Measurements from ENCODE around the gene RAB11FIP3.
"Not testable (repeated sequence)": the region's sequence is repeated elsewhere in the genome, so short reads cannot be mapped to it uniquely, and the experiment has no call there.

The RAB11FIP3 gene

GRCh38 chr16:457732-458400, 32.4 kb downstream of the RAB11FIP3 start:
- no peak overlapping the region for H3K4me3 Mint-ChIP-seq
- H3K4me1 Mint-ChIP-seq (ENCODE audit: low read depth): peaks cover 6% of the 10 kb centered on the region
- no peaks in the 10 kb centered on the region for H3K9me3 Mint-ChIP-seq
- no peak for DNase-seq
- no peaks in the 10 kb centered on the region for H3K27me3 Mint-ChIP-seq
- peaks cover 15% of the 10 kb centered on the region for H3K36me3 Mint-ChIP-seq (ENCODE audit: low read depth)
- peak overlapping the region; percentile 44 for H3K27ac Mint-ChIP-seq

GRCh38 chr16:459761-460160, 34.3 kb downstream of the RAB11FIP3 start:
- H3K36me3 Mint-ChIP-seq (ENCODE audit: low read depth): peaks cover 24% of the 10 kb centered on the region
- no peak for DNase-seq
- no peaks in the 10 kb centered on the region for H3K4me1 Mint-ChIP-seq (ENCODE audit: low read depth)
- H3K27ac Mint-ChIP-seq: no peak overlapping the region
- no peaks in the 10 kb centered on the region for H3K9me3 Mint-ChIP-seq
- no peak overlapping the region for H3K4me3 Mint-ChIP-seq
- no peaks in the 10 kb centered on the region for H3K27me3 Mint-ChIP-seq

- Mint-ChIP-seq H3K4me3 (no peak overlapping the region), H3K4me1 (ENCODE audit: low read depth) (no peaks in the 10 kb centered on the region), H3K9me3 (no peaks in the 10 kb centered on the region), H3K27me3 (no peaks in the 10 kb centered on the region), H3K27ac (no peak overlapping the region), H3K36me3 (ENCODE audit: low read depth) (peaks cover 24% of the 10 kb centered on the region)
- DNase-seq: no peak
Observed at GRCh38 chr16:460787-461186, 35.3 kb downstream of the RAB11FIP3 start.

- no peak for DNase-seq
- peaks cover 24% of the 10 kb centered on the region for H3K36me3 Mint-ChIP-seq (ENCODE audit: low read depth)
- no peaks in the 10 kb centered on the region for H3K27me3 Mint-ChIP-seq
- H3K9me3 Mint-ChIP-seq: no peaks in the 10 kb centered on the region
- H3K27ac Mint-ChIP-seq: no peak overlapping the region
- H3K4me1 Mint-ChIP-seq (ENCODE audit: low read depth): peaks cover 4% of the 10 kb centered on the region
- no peak overlapping the region for H3K4me3 Mint-ChIP-seq
Observed at GRCh38 chr16:463071-463470, 37.6 kb downstream of the RAB11FIP3 start.

GRCh38 chr16:466651-467050, 41.2 kb downstream of the RAB11FIP3 start:
- H3K36me3 Mint-ChIP-seq (ENCODE audit: low read depth): peaks cover 26% of the 10 kb centered on the region
- H3K9me3 Mint-ChIP-seq: no peaks in the 10 kb centered on the region
- H3K27ac Mint-ChIP-seq: peak overlapping the region; percentile 37
- no peaks in the 10 kb centered on the region for H3K27me3 Mint-ChIP-seq
- H3K4me3 Mint-ChIP-seq: no peak overlapping the region
- H3K4me1 Mint-ChIP-seq (ENCODE audit: low read depth): peaks cover 4% of the 10 kb centered on the region
- DNase-seq: no peak

- not testable (repeated sequence) for DNase-seq; H3K27me3 Mint-ChIP-seq; H3K4me1 Mint-ChIP-seq (ENCODE audit: low read depth); H3K4me3 Mint-ChIP-seq; H3K9me3 Mint-ChIP-seq
- Mint-ChIP-seq H3K27ac (peak overlapping the region; percentile 37), H3K36me3 (ENCODE audit: low read depth) (peaks cover 24% of the 10 kb centered on the region)
Observed at GRCh38 chr16:467249-467871, 41.9 kb downstream of the RAB11FIP3 start.

- Mint-ChIP-seq H3K27ac (no peak overlapping the region), H3K4me1 (ENCODE audit: low read depth) (peaks cover 4% of the 10 kb centered on the region), H3K9me3 (no peaks in the 10 kb centered on the region), H3K27me3 (no peaks in the 10 kb centered on the region), H3K36me3 (ENCODE audit: low read depth) (peaks cover 21% of the 10 kb centered on the region), H3K4me3 (no peak overlapping the region)
- no peak for DNase-seq
Observed at GRCh38 chr16:468068-468821, 42.8 kb downstream of the RAB11FIP3 start.

- not testable (repeated sequence) for H3K27ac Mint-ChIP-seq
Observed at GRCh38 chr16:469459-469858, 44.0 kb downstream of the RAB11FIP3 start.

GRCh38 chr16:470418-470817, 45.0 kb downstream of the RAB11FIP3 start:
- no peak overlapping the region for H3K27ac Mint-ChIP-seq
- H3K4me3 Mint-ChIP-seq: no peak overlapping the region
- no peaks in the 10 kb centered on the region for H3K27me3 Mint-ChIP-seq
- DNase-seq: no peak
- no peaks in the 10 kb centered on the region for H3K9me3 Mint-ChIP-seq
- H3K4me1 Mint-ChIP-seq (ENCODE audit: low read depth): peaks cover 4% of the 10 kb centered on the region
- peaks cover 24% of the 10 kb centered on the region for H3K36me3 Mint-ChIP-seq (ENCODE audit: low read depth)

More at GRCh38 chr16:469459-469858, 44.0 kb downstream of the RAB11FIP3 start:
- not testable (repeated sequence) for H3K4me1 Mint-ChIP-seq (ENCODE audit: low read depth); DNase-seq; H3K4me3 Mint-ChIP-seq; H3K9me3 Mint-ChIP-seq; H3K27me3 Mint-ChIP-seq
- peaks cover 24% of the 10 kb centered on the region for H3K36me3 Mint-ChIP-seq (ENCODE audit: low read depth)

- DNase-seq: no peak
Observed at GRCh38 chr16:471353-472198, 46.1 kb downstream of the RAB11FIP3 start.

GRCh38 chr16:472199-472504, 46.7 kb downstream of the RAB11FIP3 start:
- no peak for DNase-seq
- Mint-ChIP-seq H3K9me3 (no peaks in the 10 kb centered on the region), H3K4me3 (no peak overlapping the region), H3K4me1 (ENCODE audit: low read depth) (peaks cover under 1% of the 10 kb centered on the region), H3K27ac (no peak overlapping the region), H3K27me3 (no peaks in the 10 kb centered on the region), H3K36me3 (ENCODE audit: low read depth) (peaks cover 24% of the 10 kb centered on the region)

More at GRCh38 chr16:471353-472198, 46.1 kb downstream of the RAB11FIP3 start:
- no peaks in the 10 kb centered on the region for H3K9me3 Mint-ChIP-seq
- no peak overlapping the region for H3K4me3 Mint-ChIP-seq
- no peak overlapping the region for H3K27ac Mint-ChIP-seq
- H3K27me3 Mint-ChIP-seq: no peaks in the 10 kb centered on the region
- peaks cover 4% of the 10 kb centered on the region for H3K4me1 Mint-ChIP-seq (ENCODE audit: low read depth)
- H3K36me3 Mint-ChIP-seq (ENCODE audit: low read depth): peaks cover 24% of the 10 kb centered on the region

GRCh38 chr16:473046-474043, 47.9 kb downstream of the RAB11FIP3 start:
- no peak overlapping the region for H3K27ac Mint-ChIP-seq
- no peaks in the 10 kb centered on the region for H3K4me1 Mint-ChIP-seq (ENCODE audit: low read depth)
- no peak for DNase-seq
- H3K27me3 Mint-ChIP-seq: no peaks in the 10 kb centered on the region
- H3K9me3 Mint-ChIP-seq: no peaks in the 10 kb centered on the region
- H3K4me3 Mint-ChIP-seq: no peak overlapping the region
- peaks cover 24% of the 10 kb centered on the region for H3K36me3 Mint-ChIP-seq (ENCODE audit: low read depth)

- H3K27ac Mint-ChIP-seq: no peak overlapping the region
- H3K27me3 Mint-ChIP-seq: no peaks in the 10 kb centered on the region
- DNase-seq: no peak
- no peaks in the 10 kb centered on the region for H3K4me1 Mint-ChIP-seq (ENCODE audit: low read depth)
- H3K4me3 Mint-ChIP-seq: no peak overlapping the region
- peaks cover 22% of the 10 kb centered on the region for H3K36me3 Mint-ChIP-seq (ENCODE audit: low read depth)
- H3K9me3 Mint-ChIP-seq: no peaks in the 10 kb centered on the region
Observed at GRCh38 chr16:474420-475122, 49.1 kb downstream of the RAB11FIP3 start.

All from activated T-cell treated with anti-CD3 and anti-CD28 coated beads, Interleukin-2, amount 50 U/mL, for 24 hours (primary cell).